Activated naive CD8-positive, alpha-beta T cell treated with anti-CD3 and anti-CD28 coated beads, Interleukin-2, amount 50 U/mL, for 24 hours (primary cell): ENCODE data around the gene IGDCC3.
"Not testable (repeated sequence)": the region's sequence is repeated elsewhere in the genome, so short reads cannot be mapped to it uniquely, and the experiment has no call there.

Experiments
- ATAC-seq: fragments of 150-1000 bp; cut with Tn5 transposase; one replicate; pipeline ENCODE4 v1.10.0; 2021
- DNase-seq: peaks from one replicate; pipeline ENCODE4 v3.0.0; 2021
- H3K27ac Mint-ChIP-seq: one replicate; pipeline ENCODE4 v1.8.0; 2021; ENCODE audit warnings: mild to moderate bottlenecking, mixed read lengths
- H3K27me3 Mint-ChIP-seq: one replicate; pipeline ENCODE4 v1.8.0; 2021; ENCODE audit warnings: mixed read lengths
- H3K36me3 Mint-ChIP-seq: one replicate; pipeline ENCODE4 v1.8.0; 2021; ENCODE audit warnings: low read depth, mixed read lengths
- H3K4me1 Mint-ChIP-seq: one replicate; pipeline ENCODE4 v1.8.0; 2021; ENCODE audit warnings: mixed read lengths
- H3K4me3 Mint-ChIP-seq: one replicate; pipeline ENCODE4 v1.8.0; 2021; ENCODE audit warnings: mild to moderate bottlenecking, moderate library complexity, mixed read lengths
- H3K9me3 Mint-ChIP-seq: one replicate; pipeline ENCODE4 v1.8.0; 2021; ENCODE audit warnings: mixed read lengths

IGDCC3 gene

GRCh38 chr15:65398486-65398885, 20.7 kb upstream of the IGDCC3 start:
- H3K27me3 Mint-ChIP-seq, result peaks cover 71% of the 10 kb centered on the region

GRCh38 chr15:65396965-65397317, 19.1 kb upstream of the IGDCC3 start:
- ATAC-seq, result no peak
- Mint-ChIP-seq H3K9me3 (no peaks in the 10 kb centered on the region), H3K36me3 (no peaks in the 10 kb centered on the region), H3K4me3 (no peak overlapping the region), H3K4me1 (peaks cover 5% of the 10 kb centered on the region), H3K27me3 (peaks cover 69% of the 10 kb centered on the region), H3K27ac (no peak overlapping the region)
- no peak for DNase-seq

More at GRCh38 chr15:65398486-65398885, 20.7 kb upstream of the IGDCC3 start:
- H3K9me3 Mint-ChIP-seq, H3K27ac Mint-ChIP-seq, DNase-seq, H3K4me1 Mint-ChIP-seq, H3K36me3 Mint-ChIP-seq, ATAC-seq, H3K4me3 Mint-ChIP-seq: not testable (repeated sequence)

GRCh38 chr15:65396283-65396964, 18.6 kb upstream of the IGDCC3 start:
- no peak overlapping the region for H3K27ac Mint-ChIP-seq
- ATAC-seq (no peak), DNase-seq (no peak)
- H3K4me3 Mint-ChIP-seq, result no peak overlapping the region
- no peaks in the 10 kb centered on the region for H3K9me3 Mint-ChIP-seq
- H3K27me3 Mint-ChIP-seq, result peaks cover 69% of the 10 kb centered on the region
- H3K36me3 Mint-ChIP-seq, result no peaks in the 10 kb centered on the region
- peaks cover 5% of the 10 kb centered on the region for H3K4me1 Mint-ChIP-seq

GRCh38 chr15:65395567-65396202, 17.9 kb upstream of the IGDCC3 start:
- peaks cover 5% of the 10 kb centered on the region for H3K4me1 Mint-ChIP-seq

GRCh38 chr15:65394936-65395335, 17.1 kb upstream of the IGDCC3 start:
- Mint-ChIP-seq H3K4me3 (no peak overlapping the region), H3K9me3 (no peaks in the 10 kb centered on the region), H3K27me3 (peaks cover 59% of the 10 kb centered on the region), H3K36me3 (no peaks in the 10 kb centered on the region), H3K27ac (no peak overlapping the region), H3K4me1 (peaks cover 5% of the 10 kb centered on the region)
- ATAC-seq (no peak), DNase-seq (no peak)

More at GRCh38 chr15:65395567-65396202, 17.9 kb upstream of the IGDCC3 start:
- no peak for DNase-seq
- Mint-ChIP-seq H3K27ac (no peak overlapping the region), H3K36me3 (no peaks in the 10 kb centered on the region), H3K9me3 (no peaks in the 10 kb centered on the region), H3K27me3 (peaks cover 62% of the 10 kb centered on the region), H3K4me3 (no peak overlapping the region)
- no peak for ATAC-seq

- DNase-seq, result no peak
- no peak overlapping the region for H3K4me3 Mint-ChIP-seq
- no peak for ATAC-seq
- peaks cover 58% of the 10 kb centered on the region for H3K27me3 Mint-ChIP-seq
- no peaks in the 10 kb centered on the region for H3K9me3 Mint-ChIP-seq
- peaks cover 5% of the 10 kb centered on the region for H3K4me1 Mint-ChIP-seq
- H3K27ac Mint-ChIP-seq, result no peak overlapping the region
- no peaks in the 10 kb centered on the region for H3K36me3 Mint-ChIP-seq
Observed at GRCh38 chr15:65394280-65394789, 16.5 kb upstream of the IGDCC3 start.

GRCh38 chr15:65393557-65393956, 15.8 kb upstream of the IGDCC3 start:
- no peak overlapping the region for H3K27ac Mint-ChIP-seq
- DNase-seq, result no peak
- H3K27me3 Mint-ChIP-seq, result peaks cover 54% of the 10 kb centered on the region
- H3K4me3 Mint-ChIP-seq, result no peak overlapping the region
- H3K4me1 Mint-ChIP-seq, result peaks cover 5% of the 10 kb centered on the region
- no peak for ATAC-seq
- H3K9me3 Mint-ChIP-seq, result no peaks in the 10 kb centered on the region
- no peaks in the 10 kb centered on the region for H3K36me3 Mint-ChIP-seq

GRCh38 chr15:65393091-65393490, 15.3 kb upstream of the IGDCC3 start:
- Mint-ChIP-seq H3K27me3 (peaks cover 50% of the 10 kb centered on the region), H3K9me3 (no peaks in the 10 kb centered on the region), H3K4me1 (peaks cover 5% of the 10 kb centered on the region), H3K27ac (no peak overlapping the region), H3K4me3 (no peak overlapping the region), H3K36me3 (no peaks in the 10 kb centered on the region)
- no peak for ATAC-seq
- no peak for DNase-seq

GRCh38 chr15:65392368-65392767, 14.6 kb upstream of the IGDCC3 start:
- H3K27me3 Mint-ChIP-seq, result peaks cover 43% of the 10 kb centered on the region
- DNase-seq (no peak), ATAC-seq (no peak)
- H3K36me3 Mint-ChIP-seq, result no peaks in the 10 kb centered on the region
- H3K27ac Mint-ChIP-seq, result no peak overlapping the region
- peaks cover 5% of the 10 kb centered on the region for H3K4me1 Mint-ChIP-seq
- no peak overlapping the region for H3K4me3 Mint-ChIP-seq
- no peaks in the 10 kb centered on the region for H3K9me3 Mint-ChIP-seq

GRCh38 chr15:65391732-65392131, 13.9 kb upstream of the IGDCC3 start:
- Mint-ChIP-seq H3K27me3 (peaks cover 37% of the 10 kb centered on the region), H3K36me3 (no peaks in the 10 kb centered on the region), H3K9me3 (no peaks in the 10 kb centered on the region), H3K4me1 (peaks cover 5% of the 10 kb centered on the region), H3K4me3 (no peak overlapping the region), H3K27ac (no peak overlapping the region)
- ATAC-seq, result no peak
- DNase-seq, result no peak

GRCh38 chr15:65390447-65390846, 12.6 kb upstream of the IGDCC3 start:
- DNase-seq (no peak), ATAC-seq (no peak)
- H3K9me3 Mint-ChIP-seq, result no peaks in the 10 kb centered on the region
- H3K27me3 Mint-ChIP-seq, result peaks cover 28% of the 10 kb centered on the region
- H3K27ac Mint-ChIP-seq, result no peak overlapping the region
- H3K36me3 Mint-ChIP-seq, result no peaks in the 10 kb centered on the region
- no peak overlapping the region for H3K4me3 Mint-ChIP-seq
- no peaks in the 10 kb centered on the region for H3K4me1 Mint-ChIP-seq

- no peak overlapping the region for H3K27ac Mint-ChIP-seq
- no peak overlapping the region for H3K4me3 Mint-ChIP-seq
- no peaks in the 10 kb centered on the region for H3K9me3 Mint-ChIP-seq
- H3K36me3 Mint-ChIP-seq, result no peaks in the 10 kb centered on the region
- H3K4me1 Mint-ChIP-seq, result peaks cover 7% of the 10 kb centered on the region
- H3K27me3 Mint-ChIP-seq, result peaks cover 16% of the 10 kb centered on the region
- ATAC-seq, result no peak
- DNase-seq, result no peak
Observed at GRCh38 chr15:65389226-65389625, 11.4 kb upstream of the IGDCC3 start.

- no peak for DNase-seq
- peaks cover 8% of the 10 kb centered on the region for H3K27me3 Mint-ChIP-seq
- H3K4me1 Mint-ChIP-seq, result peaks cover 7% of the 10 kb centered on the region
Observed at GRCh38 chr15:65388306-65389080, 10.7 kb upstream of the IGDCC3 start.

GRCh38 chr15:65386886-65387285, 9.1 kb upstream of the IGDCC3 start:
- no peak overlapping the region for H3K27ac Mint-ChIP-seq
- H3K4me3 Mint-ChIP-seq, result no peak overlapping the region
- peaks cover 14% of the 10 kb centered on the region for H3K27me3 Mint-ChIP-seq
- no peak for DNase-seq
- peaks cover 7% of the 10 kb centered on the region for H3K4me1 Mint-ChIP-seq
- no peak for ATAC-seq
- no peaks in the 10 kb centered on the region for H3K9me3 Mint-ChIP-seq
- no peaks in the 10 kb centered on the region for H3K36me3 Mint-ChIP-seq

More at GRCh38 chr15:65388306-65389080, 10.7 kb upstream of the IGDCC3 start:
- ATAC-seq, result no peak
- Mint-ChIP-seq H3K4me3 (no peak overlapping the region), H3K9me3 (no peaks in the 10 kb centered on the region), H3K27ac (no peak overlapping the region), H3K36me3 (no peaks in the 10 kb centered on the region)

GRCh38 chr15:65386376-65386775, 8.6 kb upstream of the IGDCC3 start:
- Mint-ChIP-seq H3K4me1 (peaks cover 7% of the 10 kb centered on the region), H3K36me3 (no peaks in the 10 kb centered on the region), H3K27ac (no peak overlapping the region), H3K9me3 (no peaks in the 10 kb centered on the region), H3K4me3 (no peak overlapping the region), H3K27me3 (peaks cover 14% of the 10 kb centered on the region)
- ATAC-seq, result no peak
- DNase-seq, result no peak
